ENCODE measurements around the gene MRC2.
"Not testable (repeated sequence)": the region's sequence is repeated elsewhere in the genome, so short reads cannot be mapped to it uniquely, and the experiment has no call there.

The MRC2 gene

DNA sequence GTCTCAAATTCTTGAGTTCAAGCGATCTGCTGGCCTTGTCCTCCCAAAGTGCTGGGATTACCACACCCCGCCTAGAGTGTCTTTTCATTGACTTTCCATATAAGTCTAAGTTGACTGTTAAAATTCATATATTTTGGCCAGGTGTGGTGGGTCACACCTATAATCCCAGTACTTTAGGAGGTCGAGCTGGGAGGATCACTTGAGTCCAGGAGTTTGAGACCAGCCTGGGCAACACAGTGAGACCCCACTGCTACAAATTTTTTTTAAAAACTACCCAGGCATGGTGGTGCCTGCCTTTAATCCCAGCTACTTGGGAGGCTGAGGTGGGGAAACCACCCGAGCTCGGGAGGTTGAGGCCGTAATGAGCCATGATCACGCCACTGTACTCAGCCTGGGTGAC lies 21.9 kb upstream of the MRC2 start:
- no peak for DNase-seq
- Histone ChIP-seq H3K36me3 (replicated peaks) (peaks cover 46% of the 10 kb centered on the region), H3K27me3 (replicated peaks) (no peaks in the 10 kb centered on the region), H3K27ac (no peak overlapping the region), H3K4me3 (ENCODE audit: low read depth, low read length) (no peak overlapping the region)
- TF ChIP-seq CTCF (IDR thresholded peaks at IDR 0.05; ENCODE audit: low read depth, low read length, missing control alignments), result no peak
- in situ Hi-C loops (cut with HindIII; ENCODE audit: low pct_ligation_motif_present, low sequenced_read_pairs), result no loop called here

DNA sequence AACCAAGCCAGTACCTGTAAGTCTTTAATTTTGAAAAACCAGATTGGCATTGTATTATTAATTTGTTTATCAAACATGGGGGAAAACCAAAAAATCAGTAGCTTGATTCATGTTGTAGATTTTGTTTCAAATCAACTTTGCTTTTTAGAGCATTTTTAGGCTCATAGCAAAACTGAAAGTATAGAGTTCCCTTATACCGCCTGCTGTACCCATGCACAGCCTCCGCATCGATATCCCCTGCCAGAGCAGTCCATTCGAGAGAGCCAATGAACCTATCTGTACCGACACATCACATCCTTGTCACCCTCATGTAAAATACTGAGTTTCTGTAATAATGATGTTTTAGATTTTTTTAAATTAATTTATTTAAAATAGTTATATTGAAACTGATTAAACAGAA lies 16.2 kb upstream of the MRC2 start:
- DNase-seq, result no peak
- H3K27me3 ChIP-seq (replicated peaks), result no peaks in the 10 kb centered on the region
- TF ChIP-seq CTCF (IDR thresholded peaks at IDR 0.05; ENCODE audit: low read depth, low read length, missing control alignments), result no peak
- H3K4me3 ChIP-seq (ENCODE audit: low read depth, low read length), result no peak overlapping the region
- in situ Hi-C loops (cut with HindIII; ENCODE audit: low pct_ligation_motif_present, low sequenced_read_pairs), result no loop called here
- H3K36me3 ChIP-seq (replicated peaks), result peaks cover 47% of the 10 kb centered on the region
- H3K27ac ChIP-seq, result no peak overlapping the region

- no peak for TF ChIP-seq CTCF (IDR thresholded peaks at IDR 0.05; ENCODE audit: low read depth, low read length, missing control alignments)
- Histone ChIP-seq H3K36me3 (replicated peaks) (peaks cover 43% of the 10 kb centered on the region), H3K4me3 (ENCODE audit: low read depth, low read length) (no peak overlapping the region), H3K27me3 (replicated peaks) (no peaks in the 10 kb centered on the region), H3K27ac (no peak overlapping the region)
- no peak for DNase-seq
- in situ Hi-C loops (cut with HindIII; ENCODE audit: low pct_ligation_motif_present, low sequenced_read_pairs), result no loop called here
Measured at GRCh38 chr17:62611728-62612127, 15.7 kb upstream of the MRC2 start.

DNA sequence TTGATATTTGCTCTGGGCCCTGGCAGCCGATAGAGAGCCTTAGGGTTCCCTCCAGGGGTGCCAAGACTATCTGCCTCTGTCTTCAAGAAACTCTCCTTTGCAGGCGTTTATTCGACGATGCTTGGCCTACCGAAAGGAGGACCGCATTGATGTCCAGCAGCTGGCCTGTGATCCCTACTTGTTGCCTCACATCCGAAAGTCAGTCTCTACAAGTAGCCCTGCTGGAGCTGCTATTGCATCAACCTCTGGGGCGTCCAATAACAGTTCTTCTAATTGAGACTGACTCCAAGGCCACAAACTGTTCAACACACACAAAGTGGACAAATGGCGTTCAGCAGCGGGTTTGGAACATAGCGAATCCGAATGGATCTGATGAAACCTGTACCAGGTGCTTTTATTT lies 15.2 kb upstream of the MRC2 start:
- H3K27me3 ChIP-seq (replicated peaks); H3K27ac ChIP-seq; in situ Hi-C loops (cut with HindIII; ENCODE audit: low pct_ligation_motif_present, low sequenced_read_pairs); H3K4me3 ChIP-seq (ENCODE audit: low read depth, low read length); DNase-seq: not testable (repeated sequence)
- H3K36me3 ChIP-seq (replicated peaks), result peaks cover 43% of the 10 kb centered on the region

DNA sequence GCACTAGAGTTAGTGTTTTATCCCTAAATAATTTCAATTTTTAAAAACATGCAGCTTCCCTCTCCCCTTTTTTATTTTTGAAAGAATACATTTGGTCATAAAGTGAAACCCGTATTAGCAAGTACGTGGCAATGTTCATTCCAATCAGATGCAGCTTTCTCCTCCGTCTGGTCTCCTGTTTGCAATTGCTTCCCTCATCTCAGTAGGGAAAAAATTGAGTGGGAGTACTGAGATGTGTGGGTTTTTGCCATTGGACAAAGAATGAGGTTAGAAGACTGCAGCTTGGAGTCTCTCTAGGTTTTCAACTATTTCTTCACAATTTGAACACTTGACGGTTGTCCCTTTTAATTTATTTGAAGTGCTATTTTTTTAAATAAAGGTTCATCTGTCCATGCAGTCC lies 14.4 kb upstream of the MRC2 start:
- H3K27me3 ChIP-seq (replicated peaks); in situ Hi-C loops (cut with HindIII; ENCODE audit: low pct_ligation_motif_present, low sequenced_read_pairs); DNase-seq; H3K27ac ChIP-seq; H3K4me3 ChIP-seq (ENCODE audit: low read depth, low read length): not testable (repeated sequence)
- peaks cover 36% of the 10 kb centered on the region for H3K36me3 ChIP-seq (replicated peaks)

DNA sequence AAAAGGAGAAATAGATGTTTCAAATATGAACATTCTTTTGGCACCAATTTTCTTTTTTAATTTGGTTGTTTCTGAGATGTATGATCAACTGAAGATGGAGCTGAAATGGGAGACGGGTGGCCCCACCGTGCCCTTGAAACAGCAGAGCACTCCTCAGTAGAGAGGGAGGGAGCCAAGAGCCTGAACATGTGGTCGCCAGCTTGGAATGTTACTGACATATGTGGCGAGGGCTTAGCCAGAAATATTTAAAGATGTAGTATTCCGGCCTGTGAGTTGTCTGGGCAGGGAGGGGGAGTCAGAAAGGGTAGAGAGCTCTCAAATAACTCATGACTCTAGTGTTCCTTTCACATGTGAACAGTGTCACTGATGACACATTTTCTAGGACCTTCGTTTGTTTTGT lies 13.3 kb upstream of the MRC2 start:
- Histone ChIP-seq H3K27ac (peak overlapping the region; percentile 55), H3K36me3 (replicated peaks) (peaks cover 26% of the 10 kb centered on the region), H3K27me3 (replicated peaks) (no peaks in the 10 kb centered on the region), H3K4me3 (ENCODE audit: low read depth, low read length) (no peak overlapping the region)
- DNase-seq, result peak; percentile 89
- in situ Hi-C loops (cut with HindIII; ENCODE audit: low pct_ligation_motif_present, low sequenced_read_pairs), result no loop called here
- TF ChIP-seq CTCF (IDR thresholded peaks at IDR 0.05; ENCODE audit: low read depth, low read length, missing control alignments), result no peak

DNA sequence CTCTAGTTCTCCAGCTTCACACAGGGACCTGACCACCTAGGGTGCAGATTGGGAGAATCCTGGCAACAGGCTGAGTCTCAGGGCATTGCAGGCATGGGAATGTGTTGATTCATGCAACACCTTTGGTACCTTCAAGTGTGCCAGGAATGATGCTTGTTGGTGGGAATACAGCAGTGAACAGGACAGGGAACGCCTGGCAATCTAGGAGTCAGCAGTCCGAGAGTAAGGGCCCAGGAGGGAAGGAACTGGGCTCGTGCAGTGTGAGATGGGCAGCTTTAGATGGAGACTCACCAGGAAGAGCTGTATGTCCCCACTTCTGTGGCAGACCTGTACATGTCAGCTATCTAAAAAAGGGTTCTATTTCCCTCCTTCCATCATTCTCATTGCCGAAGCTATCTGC lies 12.0 kb upstream of the MRC2 start:
- H3K4me3 ChIP-seq (ENCODE audit: low read depth, low read length), result no peak overlapping the region
- peaks cover 14% of the 10 kb centered on the region for H3K36me3 ChIP-seq (replicated peaks)
- no peak overlapping the region for H3K27ac ChIP-seq
- in situ Hi-C loops (cut with HindIII; ENCODE audit: low pct_ligation_motif_present, low sequenced_read_pairs), result no loop called here
- no peaks in the 10 kb centered on the region for H3K27me3 ChIP-seq (replicated peaks)
- TF ChIP-seq CTCF (IDR thresholded peaks at IDR 0.05; ENCODE audit: low read depth, low read length, missing control alignments), result no peak
- DNase-seq, result no peak

All from brain microvascular endothelial cell (primary cell).